NCI-H69 (cell line): ENCODE measurements around the gene SNX32.

Source experiments
- DNase-seq: peaks from one replicate; lab custom pipeline; 2025; lab: John Stamatoyannopoulos, UW

Gene SNX32

GRCh38 chr11:65868907-65869306, 35.1 kb downstream of the SNX32 start:
- DNase-seq: no peak

GRCh38 chr11:65869643-65870306, 36.0 kb downstream of the SNX32 start:
- no peak for DNase-seq

- DNase-seq: no peak
These were observed 36.5 kb downstream of the SNX32 start for GRCh38 chr11:65870307-65870658.

GRCh38 chr11:65870706-65871681, 37.2 kb downstream of the SNX32 start:
- peak; percentile 86 for DNase-seq

- no peak for DNase-seq
These were observed 38.2 kb downstream of the SNX32 start for GRCh38 chr11:65871811-65872548.

- peak; percentile 51 for DNase-seq
These were observed 39.0 kb downstream of the SNX32 start, which contains the start of gene EFEMP2 for GRCh38 chr11:65872586-65873317. Gene EFEMP2, minus strand, starts transcription at chr11:65872800. Its CDS starts 446 bp downstream, at chr11:65872354.

GRCh38 chr11:65873318-65874156, 39.8 kb downstream of the SNX32 start:
- peak; percentile 97 for DNase-seq

GRCh38 chr11:65879617-65880016, 45.9 kb downstream of the SNX32 start, which contains the start of gene CTSW:
Gene CTSW, plus strand, starts transcription at chr11:65879837. Its CDS starts 18 bp downstream, at chr11:65879855.
- DNase-seq: no peak

- no peak for DNase-seq
These were observed 46.3 kb downstream of the SNX32 start for GRCh38 chr11:65880027-65880426.

GRCh38 chr11:65880844-65881421, 47.2 kb downstream of the SNX32 start:
- DNase-seq: no peak

GRCh38 chr11:65882120-65883057, 48.6 kb downstream of the SNX32 start:
- DNase-seq: no peak

- DNase-seq: no peak
These were observed 49.4 kb downstream of the SNX32 start for GRCh38 chr11:65883058-65883761.

GRCh38 chr11:65883786-65884715, 50.3 kb downstream of the SNX32 start:
- no peak for DNase-seq

- DNase-seq: peak; percentile 81
These were observed 50.9 kb downstream of the SNX32 start for GRCh38 chr11:65884716-65885092.

- DNase-seq: no peak
These were observed 51.5 kb downstream of the SNX32 start for GRCh38 chr11:65885231-65885630.

- DNase-seq: no peak
These were observed 52.2 kb downstream of the SNX32 start for GRCh38 chr11:65885808-65886536.
